WERI-Rb-1 (cell line): ENCODE measurements around the gene SMAD2.

Experiments used
- DNase-seq: peaks from one replicate; pipeline ENCODE4 v3.0.0-alpha.2; 2020
- H3K27ac ChIP-seq: fragments of 250-450 bp; sonication (Bioruptor Pico); 2 replicates; pipeline ENCODE4 v1.5.1; 2020; ENCODE audit warnings: mild to moderate bottlenecking, moderate library complexity
- H3K27me3 ChIP-seq: fragments of 250-450 bp; sonication (Bioruptor Pico); 2 replicates; pipeline ENCODE4 v1.5.1; 2021; ENCODE audit warnings: mild to moderate bottlenecking, low read depth, moderate library complexity; ENCODE audit not compliant: insufficient read depth, severe bottlenecking
- H3K36me3 ChIP-seq: fragments of 250-450 bp; sonication (Bioruptor Pico); 2 replicates; pipeline ENCODE4 v1.5.1; 2020; ENCODE audit warnings: mild to moderate bottlenecking, moderate library complexity
- H3K4me3 ChIP-seq: 2 replicates; pipeline ENCODE4 v1.5.1; 2011; ENCODE audit warnings: low read depth, mild to moderate bottlenecking, control low read depth, low read length
- H3K9me3 ChIP-seq: fragments of 250-450 bp; sonication (Bioruptor Pico); 2 replicates; pipeline ENCODE4 v1.5.1; 2021; ENCODE audit warnings: mild to moderate bottlenecking, moderate library complexity; ENCODE audit not compliant: severe bottlenecking
- CTCF ChIP-seq: IDR thresholded peaks from 2 replicates; pipeline ENCODE4 v1.5.1; 2011; ENCODE audit warnings: low read depth, mild to moderate bottlenecking, control low read depth, inconsistent platforms, low read length

Gene SMAD2

GRCh38 chr18:47882641-47883040, 47.8 kb downstream of the SMAD2 start:
- H3K36me3 ChIP-seq: peaks cover 72% of the 10 kb centered on the region
- H3K27me3 ChIP-seq: no peaks in the 10 kb centered on the region
- no peak for TF ChIP-seq CTCF
- DNase-seq: no peak
- H3K27ac ChIP-seq: no peak overlapping the region
- no peaks in the 10 kb centered on the region for H3K9me3 ChIP-seq
- H3K4me3 ChIP-seq: no peak overlapping the region

GRCh38 chr18:47881752-47882455, 48.6 kb downstream of the SMAD2 start:
- H3K36me3 ChIP-seq: peaks cover 65% of the 10 kb centered on the region
- no peak for DNase-seq

GRCh38 chr18:47881042-47881441, 49.4 kb downstream of the SMAD2 start:
- TF ChIP-seq CTCF: no peak
- Histone ChIP-seq H3K27ac (no peak overlapping the region), H3K27me3 (no peaks in the 10 kb centered on the region), H3K4me3 (no peak overlapping the region), H3K9me3 (no peaks in the 10 kb centered on the region), H3K36me3 (peaks cover 59% of the 10 kb centered on the region)
- DNase-seq: no peak

More at GRCh38 chr18:47881752-47882455, 48.6 kb downstream of the SMAD2 start:
- no peaks in the 10 kb centered on the region for H3K9me3 ChIP-seq
- no peaks in the 10 kb centered on the region for H3K27me3 ChIP-seq
- H3K4me3 ChIP-seq: no peak overlapping the region
- no peak for TF ChIP-seq CTCF
- H3K27ac ChIP-seq: no peak overlapping the region

GRCh38 chr18:47877892-47878291, 52.6 kb downstream of the SMAD2 start:
- H3K27ac ChIP-seq: no peak overlapping the region
- H3K4me3 ChIP-seq: no peak overlapping the region
- no peak for DNase-seq
- no peaks in the 10 kb centered on the region for H3K9me3 ChIP-seq
- no peak for TF ChIP-seq CTCF
- H3K36me3 ChIP-seq: peaks cover 40% of the 10 kb centered on the region
- H3K27me3 ChIP-seq: no peaks in the 10 kb centered on the region

GRCh38 chr18:47876813-47877212, 53.6 kb downstream of the SMAD2 start:
- Histone ChIP-seq H3K4me3 (no peak overlapping the region), H3K27me3 (no peaks in the 10 kb centered on the region), H3K9me3 (no peaks in the 10 kb centered on the region), H3K27ac (no peak overlapping the region), H3K36me3 (peaks cover 34% of the 10 kb centered on the region)
- no peak for TF ChIP-seq CTCF
- DNase-seq: no peak

- no peak overlapping the region for H3K4me3 ChIP-seq
- peaks cover 21% of the 10 kb centered on the region for H3K36me3 ChIP-seq
- TF ChIP-seq CTCF: no peak
- H3K9me3 ChIP-seq: no peaks in the 10 kb centered on the region
- DNase-seq: no peak
- H3K27ac ChIP-seq: no peak overlapping the region
- no peaks in the 10 kb centered on the region for H3K27me3 ChIP-seq
Observed at GRCh38 chr18:47873625-47874024, 56.8 kb downstream of the SMAD2 start.
